Stomach (tissue), 9 donors: ENCODE data around the gene EIF5. TPM values are rescaled to one million over a fixed set of nuclear protein-coding genes. Genes with fewer than 3 reads are reported as not detected.
A peak's percentile ranks its signal among the peaks of the same experiment; 100 is the strongest.

Experiments used
- DNase-seq, 2 donors: peaks; one replicate each; pipeline versions ENCODE4 v3.0.0 to v3.0.0-alpha.2; 2013 to 2019
- H3K27ac ChIP-seq, 5 donors: fragments of 200-600 bp in 4 of 5; sonication (generic) in 4 of 5; one replicate each; pipeline ENCODE4 v1.5.1; 2013 to 2019; ENCODE audit warnings: mild to moderate bottlenecking in 1 of 5, moderate library complexity in 1 of 5
- H3K27me3 ChIP-seq, 3 donors: fragments of 200-600 bp; sonication (generic); one replicate each; pipeline ENCODE4 v1.5.1; 2017 to 2019; ENCODE audit warnings: mixed run types in 1 of 3
- H3K36me3 ChIP-seq, 4 donors: fragments of 200-600 bp; sonication (generic); 1 replicate in 3 of 4; 2 replicates in 1 of 4; pipeline ENCODE4 v1.5.1; 2016 to 2019
- H3K4me1 ChIP-seq, 4 donors: fragments of 200-600 bp; sonication (generic); one replicate each; pipeline ENCODE4 v1.5.1; 2016 to 2019
- H3K4me3 ChIP-seq, 4 donors: fragments of 200-600 bp; sonication (generic) in 3 of 4; one replicate each; pipeline ENCODE4 v1.5.1; 2016 to 2019; ENCODE audit warnings: mild to moderate bottlenecking in 1 of 4
- H3K9me3 ChIP-seq, 4 donors: fragments of 200-600 bp; sonication (generic); one replicate each; pipeline ENCODE4 v1.5.1; 2016 to 2019
- CTCF ChIP-seq, 7 experiments: fragments of 450-650 bp in 4 of 7; fragments of 200-600 bp in 3 of 7; sonication (generic) in 3 of 7; IDR thresholded peaks; one replicate each; pipeline ENCODE4 v1.5.1; 2016 to 2019; ENCODE audit warnings: antibody characterized with exemption in 7 of 7, control low read depth in 2 of 7, mild to moderate bottlenecking in 1 of 7
- EP300 ChIP-seq: sonication (generic); formaldehyde crosslinking; IDR thresholded peaks from one replicate; pipeline ENCODE4 v1.6.1; 2017; ENCODE audit warnings: antibody characterized with exemption
- POLR2A ChIP-seq, 4 donors: fragments of 450-650 bp; IDR thresholded peaks; one replicate each; pipeline ENCODE4 v1.6.1; 2016; ENCODE audit warnings: antibody characterized with exemption in 4 of 4, control low read depth in 2 of 4, mild to moderate bottlenecking in 1 of 4, moderate library complexity in 1 of 4
- POLR2AphosphoS5 ChIP-seq, 3 donors: sonication (generic); formaldehyde crosslinking; IDR thresholded peaks; one replicate each; pipeline ENCODE4 v1.6.1; 2016; ENCODE audit warnings: antibody characterized with exemption in 3 of 3
- WGBS, 5 donors: extraction: QIAGEN DNeasy Blood & Tissue Kit in 3 of 5; methylation state at CpG; one replicate each; pipeline versions ENCODE4 v1.1.5 to v1.1.7; 2013 to 2018; 5-methylcytosine and 5-hydroxymethylcytosine counted together
- intact Hi-C: fragments of 100-400 bp; cut with DNase I; formaldehyde crosslinking; loops from one replicate; pipeline ENCODE4 v1.15.1; 2023; ENCODE audit warnings: low total_unique reads
- polyA plus RNA-seq, 3 donors: library from polyadenylated mRNA; stranded (reverse); fragments of 200-250 nt; gene quantifications; one replicate each; pipeline ENCODE4 v1.2.3, GENCODE V29; 2013
- total RNA-seq, 5 donors: library from RNA; depleted of rRNA; stranded (reverse); fragments of >200 nt; gene quantifications; one replicate each; pipeline versions ENCODE4 v1.1.0 to v1.2.3, GENCODE V29; 2014 to 2016
- donor health status: healthy with polysubstance abuse.
- donor health status: Bipolar disorder and iron deficiency.
- donor health status: healthy.

The EIF5 gene
- total and polyA plus RNA-seq, 8 donors = 44.3 to 401 (median 134) TPM

- intact Hi-C loops = no loop called here
- no peaks in the 10 kb centered on the region for H3K27me3 ChIP-seq
- no peaks in the 10 kb centered on the region for H3K9me3 ChIP-seq
- H3K36me3 ChIP-seq = no peaks in the 10 kb centered on the region
- peaks cover 67 to 89% (median 84%) of the 10 kb centered on the region in 4 donors for H3K4me1 ChIP-seq
- TF ChIP-seq CTCF (IDR thresholded peaks at IDR 0.05) (peak in 5 of 7 experiments; percentile 16 to 63 (median 50)), POLR2AphosphoS5 (IDR thresholded peaks at IDR 0.05) (no peak)
- peak in 1 of 2 donors; percentile 67 for DNase-seq
- WGBS, 5 donors = 8 to 14% (median 10%) methylated on average over 4 of the region's 4 CpGs
- peak overlapping the region in 2 of 5 donors; percentile 33 to 66 for H3K27ac ChIP-seq
- H3K4me3 ChIP-seq = no peak overlapping the region
These were observed 57.0 kb downstream of the EIF5 start for GRCh38 chr14:103391048-103391447.

- intact Hi-C loops = no loop called here
- TF ChIP-seq EP300 (no peak), POLR2A (IDR thresholded peaks at IDR 0.05) (no peak)
- 35 to 56% (median 44%) methylated on average over 5 of the region's 5 CpGs for WGBS, 5 donors
- DNase-seq = peak in 1 of 2 donors; percentile 23
- Histone ChIP-seq H3K36me3 (no peaks in the 10 kb centered on the region), H3K9me3 (no peaks in the 10 kb centered on the region), H3K27ac (peak overlapping the region in 3 of 5 donors; percentile 58 to 69 (median 66)), H3K4me3 (no peak overlapping the region), H3K4me1 (peaks cover 67 to 92% (median 86%) of the 10 kb centered on the region in 4 donors), H3K27me3 (no peaks in the 10 kb centered on the region)
These were observed 58.1 kb downstream of the EIF5 start for GRCh38 chr14:103392106-103392505.

GRCh38 chr14:103392572-103392971 lies 58.5 kb downstream of the EIF5 start:
- H3K4me1 ChIP-seq = peaks cover 67 to 92% (median 85%) of the 10 kb centered on the region in 4 donors
- 90 to 96% (median 93%) methylated on average over 8 of the region's 8 CpGs for WGBS, 5 donors
- H3K9me3 ChIP-seq = no peaks in the 10 kb centered on the region
- intact Hi-C loops = no loop called here
- DNase-seq = no peak
- H3K36me3 ChIP-seq = no peaks in the 10 kb centered on the region
- peak overlapping the region in 1 of 4 donors; percentile 13 for H3K4me3 ChIP-seq
- H3K27ac ChIP-seq = peak overlapping the region in 4 of 5 donors; percentile 22 to 69 (median 64)
- TF ChIP-seq EP300 (no peak), POLR2AphosphoS5 (IDR thresholded peaks at IDR 0.05) (no peak), CTCF (IDR thresholded peaks at IDR 0.05) (no peak), POLR2A (IDR thresholded peaks at IDR 0.05) (no peak)
- no peaks in the 10 kb centered on the region for H3K27me3 ChIP-seq

- peak; percentile 18 to 39 for DNase-seq
- Histone ChIP-seq H3K27me3 (no peaks in the 10 kb centered on the region), H3K36me3 (no peaks in the 10 kb centered on the region), H3K4me3 (peak overlapping the region in 1 of 4 donors; percentile 13), H3K9me3 (no peaks in the 10 kb centered on the region), H3K27ac (peak overlapping the region; percentile 22 to 69 (median 61)), H3K4me1 (peaks cover 67 to 92% (median 85%) of the 10 kb centered on the region in 4 donors)
- WGBS, 5 donors = 30 to 58% (median 42%) methylated on average over 6 of the region's 6 CpGs
- intact Hi-C loops = no loop called here
- TF ChIP-seq POLR2A (IDR thresholded peaks at IDR 0.05) (no peak), CTCF (IDR thresholded peaks at IDR 0.05) (no peak), EP300 (no peak), POLR2AphosphoS5 (IDR thresholded peaks at IDR 0.05) (no peak)
These were observed 59.0 kb downstream of the EIF5 start for GRCh38 chr14:103393070-103393469.
